CD4-positive, alpha-beta T cell treated with Interleukin-4 for 4 hours (primary cell): Measurements from ENCODE around the gene BRPF1.

Source experiments
- DNase-seq: peaks from one replicate; pipeline ENCODE4 v3.0.0-alpha.2; 2020

Gene BRPF1

DNA sequence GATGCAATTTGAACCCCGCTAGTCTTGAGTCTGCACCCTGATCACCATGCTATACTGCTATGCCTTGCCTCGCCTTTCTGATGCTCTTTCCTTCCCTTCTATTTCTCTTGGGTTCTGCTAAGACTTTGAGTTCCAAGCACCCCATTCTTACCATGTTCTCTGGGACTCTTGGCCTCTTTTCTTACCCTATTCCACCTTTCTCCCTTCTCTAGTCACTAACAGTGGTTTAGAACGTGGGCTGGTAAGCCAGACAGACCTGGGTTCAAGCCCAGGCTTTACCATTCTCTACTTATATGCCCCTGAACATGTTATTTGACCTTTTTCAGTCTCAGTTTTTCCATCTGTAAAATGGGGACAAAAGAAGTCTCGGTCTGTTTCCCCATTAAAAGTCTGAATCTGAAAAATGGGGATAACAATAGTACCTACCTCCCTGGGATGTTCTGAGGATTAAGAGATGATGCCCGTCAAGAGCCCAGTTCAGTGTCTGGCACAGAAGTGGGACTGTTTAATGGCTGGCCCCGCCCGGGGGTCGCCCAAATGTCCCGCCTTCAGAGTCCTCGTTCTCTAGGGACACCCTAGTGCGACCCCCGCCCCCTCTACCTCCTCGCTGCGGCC, 60.4 kb downstream of the BRPF1 start:
- DNase-seq, result no peak

DNA sequence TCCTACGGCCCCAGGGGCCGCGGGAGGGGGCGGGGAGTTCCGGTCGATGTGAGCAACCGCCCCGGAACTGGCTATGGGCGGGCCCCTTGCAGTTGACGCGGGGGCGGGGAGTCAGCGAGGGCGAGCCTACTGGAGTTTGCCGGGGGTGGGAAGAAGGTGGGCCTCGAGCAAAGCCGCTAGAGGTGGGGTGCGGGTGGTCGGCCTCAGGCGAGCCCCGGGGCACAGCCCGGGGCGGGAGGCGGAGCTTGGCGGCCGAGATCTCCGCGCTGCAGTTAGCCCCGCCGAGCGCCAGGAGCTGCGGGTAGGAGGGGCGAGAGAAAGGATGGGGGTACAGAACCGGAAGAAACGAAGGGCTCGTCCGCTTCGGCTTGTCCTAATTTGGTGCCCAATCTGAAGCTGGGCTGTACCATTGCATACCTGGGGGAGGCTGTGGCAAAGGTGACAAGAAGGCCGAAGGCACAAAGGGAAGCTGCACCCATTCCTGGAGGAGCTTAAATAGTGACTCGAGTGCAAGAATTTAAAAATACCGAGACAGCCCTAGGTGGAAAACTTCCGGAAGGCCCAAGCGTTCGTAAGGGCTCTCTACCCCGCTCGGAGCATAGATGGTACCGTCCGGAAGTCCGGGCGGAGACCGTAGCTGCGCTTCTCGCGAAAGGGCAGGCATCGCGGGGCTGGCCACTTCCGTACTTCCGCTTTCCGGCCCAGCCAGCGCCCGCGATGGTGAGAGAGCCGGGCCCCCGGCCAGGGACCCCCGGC, 61.0 kb downstream of the BRPF1 start, which contains the start of the genes ARPC4 and TADA3:
Gene ARPC4, plus strand, starts transcription at position 678 of the 756 bp plus-strand sequence. Its CDS starts 40 bp downstream, at position 718.
Gene TADA3, minus strand, starts transcription at position 69 of the 756 bp plus-strand sequence. CDS start 1,007 bp downstream, outside the sequence.
- DNase-seq, result peak; percentile 93

DNA sequence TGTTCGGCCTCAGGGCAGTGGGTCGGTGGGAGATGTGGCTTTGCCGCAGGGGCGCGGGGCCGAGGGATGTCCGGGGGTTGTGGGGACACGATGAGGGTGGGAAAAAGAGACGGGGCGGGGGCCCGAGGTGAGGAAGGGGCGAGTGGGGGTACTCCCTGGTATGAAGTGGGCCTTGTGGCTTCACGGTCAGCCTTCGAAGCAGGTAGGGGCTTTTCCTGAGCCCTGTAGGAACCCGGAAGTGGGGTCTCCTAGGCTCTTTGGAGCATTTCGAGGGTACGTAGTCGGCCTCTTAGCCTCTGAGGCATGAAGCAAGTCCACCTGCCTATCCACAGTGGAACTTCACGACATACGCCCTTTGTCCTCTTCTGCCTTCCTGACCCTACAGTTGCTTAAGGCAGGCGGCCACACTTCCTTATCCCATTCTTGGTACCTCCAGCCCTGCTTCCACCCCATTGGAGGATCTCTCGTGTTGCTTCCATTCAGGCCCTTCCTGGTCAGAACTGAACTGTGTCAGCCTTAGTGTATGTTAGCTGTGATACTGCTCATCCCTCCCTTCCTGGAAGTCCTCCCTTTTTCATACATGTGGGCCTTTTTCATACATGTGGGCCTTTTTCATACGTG, 61.7 kb downstream of the BRPF1 start:
- peak; percentile 24 for DNase-seq

DNA sequence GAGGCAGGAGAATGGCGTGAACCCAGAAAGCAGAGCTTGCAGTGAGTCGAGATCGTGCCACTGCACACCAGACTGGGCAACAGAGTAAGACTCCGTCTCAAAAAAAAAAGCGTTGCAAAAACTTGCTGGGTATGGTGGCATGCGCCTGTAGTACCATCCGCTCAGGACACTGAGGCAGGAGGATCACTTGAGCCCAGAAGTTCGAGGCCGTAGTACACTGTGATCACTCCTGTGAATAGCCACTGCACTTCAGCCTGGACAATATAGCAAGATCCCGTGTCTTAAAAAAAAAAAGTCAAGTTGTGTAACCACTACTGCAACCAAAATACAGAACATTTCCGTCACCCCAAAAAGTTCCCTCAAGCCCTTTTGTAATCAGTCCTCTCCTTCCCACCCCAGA, 62.9 kb downstream of the BRPF1 start:
- no peak for DNase-seq

DNA sequence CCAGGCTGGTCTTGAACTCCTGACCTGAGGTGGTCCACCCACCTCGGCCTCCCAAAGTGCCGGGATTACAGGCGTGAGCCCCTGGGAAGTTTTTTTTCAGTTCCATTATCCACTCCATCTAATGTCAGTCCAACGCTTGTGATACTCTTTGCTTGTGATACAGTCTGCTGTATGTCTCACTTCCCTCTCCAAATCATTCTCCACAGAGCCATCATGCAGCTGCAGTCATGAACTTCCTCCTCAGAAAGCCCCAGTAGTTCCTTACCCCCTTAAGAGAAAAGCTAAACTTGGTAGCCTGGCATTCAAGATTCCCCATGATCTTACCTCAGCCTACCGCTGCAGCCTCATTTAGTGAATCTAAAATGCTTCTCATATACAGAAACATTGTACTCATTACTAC, 63.7 kb downstream of the BRPF1 start:
- no peak for DNase-seq

DNA sequence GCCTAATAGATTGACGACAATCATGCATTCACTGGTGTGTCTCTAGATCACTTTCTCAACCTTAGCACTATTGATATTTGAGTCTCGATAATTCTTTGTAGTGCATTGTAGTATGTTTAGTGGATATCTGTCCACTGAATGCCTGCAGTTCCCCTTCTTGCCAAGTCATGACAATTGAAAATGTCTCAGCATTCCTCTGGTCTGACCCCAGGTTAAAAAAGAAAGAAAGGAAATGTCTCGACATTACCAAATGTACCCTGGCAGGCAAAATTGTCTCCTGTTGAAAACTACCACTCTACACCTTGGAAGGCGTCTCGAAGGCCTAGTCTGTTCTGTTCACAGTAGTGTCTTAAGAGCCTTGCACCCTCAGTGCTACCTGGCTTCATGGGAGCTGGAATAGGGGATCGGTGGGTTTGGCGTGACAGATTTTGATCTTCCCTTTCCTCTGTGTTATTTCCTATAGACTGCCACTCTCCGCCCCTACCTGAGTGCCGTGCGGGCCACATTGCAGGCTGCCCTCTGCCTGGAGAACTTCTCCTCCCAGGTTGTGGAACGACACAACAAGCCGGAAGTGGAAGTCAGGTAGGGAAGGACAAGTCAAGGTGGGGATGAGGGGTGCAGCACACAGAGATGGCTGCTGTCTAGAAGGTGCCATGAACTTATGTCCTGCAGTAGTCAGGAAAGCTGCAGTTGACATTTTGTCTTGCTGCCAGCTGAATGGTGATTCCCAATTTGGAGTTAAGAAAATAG, 65.8 kb downstream of the BRPF1 start:
- DNase-seq, result no peak
